Measurements from ENCODE around the gene PAX8. TPM values are rescaled to one million over a fixed set of nuclear protein-coding genes. Genes with fewer than 3 reads are reported as not detected.
"Not testable (repeated sequence)": the region's sequence is repeated elsewhere in the genome, so short reads cannot be mapped to it uniquely, and the experiment has no call there.

Gene PAX8
- total and polyA plus RNA-seq, 2 donors = 0.19 to 0.41 TPM

- not testable (repeated sequence) for H3K4me1 ChIP-seq (ENCODE audit: control insufficient read depth in 2 of 2, insufficient read depth in 2 of 2, low read length in 2 of 2); H3K4me3 ChIP-seq (ENCODE audit: low read length in 2 of 2); H3K27ac ChIP-seq (ENCODE audit: low read depth in 1 of 2, low read length in 1 of 2); H3K36me3 ChIP-seq (ENCODE audit: control insufficient read depth in 2 of 2, insufficient read depth in 2 of 2, low read length in 1 of 2); H3K27me3 ChIP-seq (ENCODE audit: control insufficient read depth in 2 of 2, insufficient read depth in 1 of 2, low read length in 1 of 2); H3K9me3 ChIP-seq (ENCODE audit: control insufficient read depth in 2 of 2, insufficient read depth in 1 of 2, low read length in 1 of 2); DNase-seq (ENCODE audit: low read depth in 6 of 9, low spot score in 9 of 9)
- WGBS = 82% methylated on average over 9 of the region's 9 CpGs
These were observed 23.7 kb upstream of the PAX8 start for GRCh38 chr2:113302216-113302980.

GRCh38 chr2:113300281-113300680 lies 21.6 kb upstream of the PAX8 start:
- 95% methylated on average over 4 of the region's 4 CpGs for WGBS

GRCh38 chr2:113298176-113298575 lies 19.5 kb upstream of the PAX8 start:
- Histone ChIP-seq H3K4me3 (ENCODE audit: low read length in 2 of 2) (no peak overlapping the region), H3K9me3 (ENCODE audit: control insufficient read depth in 2 of 2, insufficient read depth in 1 of 2, low read length in 1 of 2) (no peaks in the 10 kb centered on the region), H3K27ac (ENCODE audit: low read depth in 1 of 2, low read length in 1 of 2) (no peak overlapping the region), H3K4me1 (ENCODE audit: control insufficient read depth in 2 of 2, insufficient read depth in 2 of 2, low read length in 2 of 2) (no peaks in the 10 kb centered on the region), H3K27me3 (ENCODE audit: control insufficient read depth in 2 of 2, insufficient read depth in 1 of 2, low read length in 1 of 2) (peaks cover 0 to under 1% of the 10 kb centered on the region in 2 donors), H3K36me3 (ENCODE audit: control insufficient read depth in 2 of 2, insufficient read depth in 2 of 2, low read length in 1 of 2) (no peaks in the 10 kb centered on the region)
- 94% methylated on average over 2 of the region's 2 CpGs for WGBS
- no peak for DNase-seq (ENCODE audit: low read depth in 6 of 9, low spot score in 9 of 9)

More at GRCh38 chr2:113300281-113300680, 21.6 kb upstream of the PAX8 start:
- no peak overlapping the region for H3K27ac ChIP-seq (ENCODE audit: low read depth in 1 of 2, low read length in 1 of 2)
- H3K4me1 ChIP-seq (ENCODE audit: control insufficient read depth in 2 of 2, insufficient read depth in 2 of 2, low read length in 2 of 2) = no peaks in the 10 kb centered on the region
- no peak overlapping the region for H3K4me3 ChIP-seq (ENCODE audit: low read length in 2 of 2)
- H3K27me3 ChIP-seq (ENCODE audit: control insufficient read depth in 2 of 2, insufficient read depth in 1 of 2, low read length in 1 of 2) = no peaks in the 10 kb centered on the region
- H3K36me3 ChIP-seq (ENCODE audit: control insufficient read depth in 2 of 2, insufficient read depth in 2 of 2, low read length in 1 of 2) = no peaks in the 10 kb centered on the region
- no peak for DNase-seq (ENCODE audit: low read depth in 6 of 9, low spot score in 9 of 9)
- H3K9me3 ChIP-seq (ENCODE audit: control insufficient read depth in 2 of 2, insufficient read depth in 1 of 2, low read length in 1 of 2) = no peaks in the 10 kb centered on the region

GRCh38 chr2:113297590-113297989 lies 18.9 kb upstream of the PAX8 start:
- not testable (repeated sequence) for H3K27me3 ChIP-seq (ENCODE audit: control insufficient read depth in 2 of 2, insufficient read depth in 1 of 2, low read length in 1 of 2); H3K27ac ChIP-seq (ENCODE audit: low read depth in 1 of 2, low read length in 1 of 2); H3K36me3 ChIP-seq (ENCODE audit: control insufficient read depth in 2 of 2, insufficient read depth in 2 of 2, low read length in 1 of 2); H3K4me1 ChIP-seq (ENCODE audit: control insufficient read depth in 2 of 2, insufficient read depth in 2 of 2, low read length in 2 of 2); H3K9me3 ChIP-seq (ENCODE audit: control insufficient read depth in 2 of 2, insufficient read depth in 1 of 2, low read length in 1 of 2); H3K4me3 ChIP-seq (ENCODE audit: low read length in 2 of 2)
- peak in 1 of 9 donors; percentile 24 for DNase-seq (ENCODE audit: low read depth in 6 of 9, low spot score in 9 of 9)
- 55% methylated on average over 2 of the region's 2 CpGs for WGBS

- no peak for DNase-seq (ENCODE audit: low read depth in 6 of 9, low spot score in 9 of 9)
- Histone ChIP-seq H3K4me1 (ENCODE audit: control insufficient read depth in 2 of 2, insufficient read depth in 2 of 2, low read length in 2 of 2) (no peaks in the 10 kb centered on the region), H3K9me3 (ENCODE audit: control insufficient read depth in 2 of 2, insufficient read depth in 1 of 2, low read length in 1 of 2) (no peaks in the 10 kb centered on the region), H3K27me3 (ENCODE audit: control insufficient read depth in 2 of 2, insufficient read depth in 1 of 2, low read length in 1 of 2) (peaks cover 0 to 37% of the 10 kb centered on the region in 2 donors), H3K27ac (ENCODE audit: low read depth in 1 of 2, low read length in 1 of 2) (no peak overlapping the region), H3K4me3 (ENCODE audit: low read length in 2 of 2) (no peak overlapping the region), H3K36me3 (ENCODE audit: control insufficient read depth in 2 of 2, insufficient read depth in 2 of 2, low read length in 1 of 2) (no peaks in the 10 kb centered on the region)
- WGBS = 44% methylated on average over 28 of the region's 28 CpGs
These were observed 12.5 kb upstream of the PAX8 start for GRCh38 chr2:113291191-113291590.

GRCh38 chr2:113288674-113289149 lies 10.0 kb upstream of the PAX8 start:
- H3K4me1 ChIP-seq (ENCODE audit: control insufficient read depth in 2 of 2, insufficient read depth in 2 of 2, low read length in 2 of 2); H3K4me3 ChIP-seq (ENCODE audit: low read length in 2 of 2); H3K36me3 ChIP-seq (ENCODE audit: control insufficient read depth in 2 of 2, insufficient read depth in 2 of 2, low read length in 1 of 2); H3K9me3 ChIP-seq (ENCODE audit: control insufficient read depth in 2 of 2, insufficient read depth in 1 of 2, low read length in 1 of 2); H3K27ac ChIP-seq (ENCODE audit: low read depth in 1 of 2, low read length in 1 of 2); DNase-seq (ENCODE audit: low read depth in 6 of 9, low spot score in 9 of 9): not testable (repeated sequence)
- H3K27me3 ChIP-seq (ENCODE audit: control insufficient read depth in 2 of 2, insufficient read depth in 1 of 2, low read length in 1 of 2) = peaks cover 0 to 39% of the 10 kb centered on the region in 2 donors
- 98% methylated on average over 5 of the region's 5 CpGs for WGBS

- not testable (repeated sequence) for DNase-seq (ENCODE audit: low read depth in 6 of 9, low spot score in 9 of 9); H3K36me3 ChIP-seq (ENCODE audit: control insufficient read depth in 2 of 2, insufficient read depth in 2 of 2, low read length in 1 of 2); H3K4me1 ChIP-seq (ENCODE audit: control insufficient read depth in 2 of 2, insufficient read depth in 2 of 2, low read length in 2 of 2); H3K9me3 ChIP-seq (ENCODE audit: control insufficient read depth in 2 of 2, insufficient read depth in 1 of 2, low read length in 1 of 2); H3K27ac ChIP-seq (ENCODE audit: low read depth in 1 of 2, low read length in 1 of 2); H3K4me3 ChIP-seq (ENCODE audit: low read length in 2 of 2)
- WGBS = 33% methylated on average over 6 of the region's 6 CpGs
- peaks cover 0 to 40% of the 10 kb centered on the region in 2 donors for H3K27me3 ChIP-seq (ENCODE audit: control insufficient read depth in 2 of 2, insufficient read depth in 1 of 2, low read length in 1 of 2)
These were observed 9.5 kb upstream of the PAX8 start for GRCh38 chr2:113288117-113288673.

GRCh38 chr2:113285816-113286215 lies 7.1 kb upstream of the PAX8 start:
- Histone ChIP-seq H3K4me3 (ENCODE audit: low read length in 2 of 2) (no peak overlapping the region), H3K27ac (ENCODE audit: low read depth in 1 of 2, low read length in 1 of 2) (no peak overlapping the region), H3K9me3 (ENCODE audit: control insufficient read depth in 2 of 2, insufficient read depth in 1 of 2, low read length in 1 of 2) (no peaks in the 10 kb centered on the region), H3K36me3 (ENCODE audit: control insufficient read depth in 2 of 2, insufficient read depth in 2 of 2, low read length in 1 of 2) (no peaks in the 10 kb centered on the region), H3K4me1 (ENCODE audit: control insufficient read depth in 2 of 2, insufficient read depth in 2 of 2, low read length in 2 of 2) (no peaks in the 10 kb centered on the region), H3K27me3 (ENCODE audit: control insufficient read depth in 2 of 2, insufficient read depth in 1 of 2, low read length in 1 of 2) (peaks cover under 1 to 33% of the 10 kb centered on the region in 2 donors)
- DNase-seq (ENCODE audit: low read depth in 6 of 9, low spot score in 9 of 9) = no peak
- WGBS = 97% methylated on average over 3 of the region's 3 CpGs

GRCh38 chr2:113284999-113285398 lies 6.3 kb upstream of the PAX8 start:
- H3K27ac ChIP-seq (ENCODE audit: low read depth in 1 of 2, low read length in 1 of 2); DNase-seq (ENCODE audit: low read depth in 6 of 9, low spot score in 9 of 9); H3K9me3 ChIP-seq (ENCODE audit: control insufficient read depth in 2 of 2, insufficient read depth in 1 of 2, low read length in 1 of 2); H3K4me1 ChIP-seq (ENCODE audit: control insufficient read depth in 2 of 2, insufficient read depth in 2 of 2, low read length in 2 of 2); H3K4me3 ChIP-seq (ENCODE audit: low read length in 2 of 2); H3K36me3 ChIP-seq (ENCODE audit: control insufficient read depth in 2 of 2, insufficient read depth in 2 of 2, low read length in 1 of 2): not testable (repeated sequence)
- peaks cover 2 to 34% of the 10 kb centered on the region in 2 donors for H3K27me3 ChIP-seq (ENCODE audit: control insufficient read depth in 2 of 2, insufficient read depth in 1 of 2, low read length in 1 of 2)
- 93% methylated on average over 6 of the region's 6 CpGs for WGBS

Measured in thymus (tissue), 11 donors.